ENCODE results near the gene ADGRL1.
A peak's percentile ranks its signal among the peaks of the same experiment; 100 is the strongest.
"Not testable (repeated sequence)": the region's sequence is repeated elsewhere in the genome, so short reads cannot be mapped to it uniquely, and the experiment has no call there.

The ADGRL1 gene

DNA sequence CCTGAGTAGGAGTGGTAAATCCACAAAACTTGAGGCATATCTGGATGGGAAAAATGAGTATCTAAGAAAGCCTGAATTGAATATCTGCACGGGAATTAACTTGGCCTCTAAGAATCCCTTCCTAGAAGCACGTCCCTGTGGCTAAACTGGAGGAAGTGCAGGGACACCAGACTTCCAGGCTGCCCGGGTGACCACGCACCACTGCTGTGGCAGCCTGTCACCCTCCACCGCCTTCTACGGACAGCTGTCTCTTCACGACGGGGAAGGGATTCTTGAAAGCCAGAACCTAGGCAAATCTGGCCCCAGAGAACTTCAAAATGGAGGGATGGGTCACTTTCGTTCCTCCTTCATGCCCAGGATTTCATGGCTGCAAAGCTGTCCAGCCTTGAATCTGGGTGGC is 2.5 kb upstream of the ADGRL1 start:
- not testable (repeated sequence) for H3K4me3 Mint-ChIP-seq; ATAC-seq (replicated peaks; ENCODE audit: extremely low read depth, poor library complexity, severe bottlenecking); H3K27ac Mint-ChIP-seq (ENCODE audit: low read depth); H3K9me3 Mint-ChIP-seq; DNase-seq (ENCODE audit: low spot score in 2 of 2)
- H3K27me3 Mint-ChIP-seq = peaks cover 19% of the 10 kb centered on the region
- peaks cover 13% of the 10 kb centered on the region for H3K36me3 Mint-ChIP-seq (ENCODE audit: insufficient read depth)
- H3K4me1 Mint-ChIP-seq = peaks cover 32% of the 10 kb centered on the region

DNA sequence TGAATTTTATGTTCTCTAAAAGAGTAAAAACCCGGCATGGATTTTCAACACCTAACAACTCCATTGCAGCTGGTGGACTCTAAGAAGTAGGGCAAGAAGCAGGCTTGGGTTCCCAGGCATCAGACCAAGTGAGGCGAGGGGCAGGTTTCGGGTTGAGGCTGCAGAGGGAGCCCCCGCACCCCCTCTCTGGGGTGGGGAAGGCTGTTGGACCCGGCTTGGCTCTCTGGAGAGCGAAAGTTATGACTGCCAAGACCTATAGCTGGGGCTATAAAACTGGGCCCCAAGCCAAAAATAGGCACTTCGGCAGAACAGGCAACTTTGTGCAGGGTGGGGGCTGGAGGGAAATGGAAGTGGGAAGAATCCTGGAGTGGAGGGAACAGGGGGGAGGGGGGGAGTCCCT is 1.8 kb upstream of the ADGRL1 start:
- peak overlapping the region; percentile 93 for H3K27ac Mint-ChIP-seq (ENCODE audit: low read depth)
- DNase-seq (ENCODE audit: low spot score in 2 of 2); H3K9me3 Mint-ChIP-seq: not testable (repeated sequence)
- H3K27me3 Mint-ChIP-seq = peaks cover 19% of the 10 kb centered on the region
- H3K4me1 Mint-ChIP-seq = peaks cover 36% of the 10 kb centered on the region
- ATAC-seq (replicated peaks; ENCODE audit: extremely low read depth, poor library complexity, severe bottlenecking) = peak; percentile 24
- peaks cover 13% of the 10 kb centered on the region for H3K36me3 Mint-ChIP-seq (ENCODE audit: insufficient read depth)
- H3K4me3 Mint-ChIP-seq = peak overlapping the region; percentile 89

DNA sequence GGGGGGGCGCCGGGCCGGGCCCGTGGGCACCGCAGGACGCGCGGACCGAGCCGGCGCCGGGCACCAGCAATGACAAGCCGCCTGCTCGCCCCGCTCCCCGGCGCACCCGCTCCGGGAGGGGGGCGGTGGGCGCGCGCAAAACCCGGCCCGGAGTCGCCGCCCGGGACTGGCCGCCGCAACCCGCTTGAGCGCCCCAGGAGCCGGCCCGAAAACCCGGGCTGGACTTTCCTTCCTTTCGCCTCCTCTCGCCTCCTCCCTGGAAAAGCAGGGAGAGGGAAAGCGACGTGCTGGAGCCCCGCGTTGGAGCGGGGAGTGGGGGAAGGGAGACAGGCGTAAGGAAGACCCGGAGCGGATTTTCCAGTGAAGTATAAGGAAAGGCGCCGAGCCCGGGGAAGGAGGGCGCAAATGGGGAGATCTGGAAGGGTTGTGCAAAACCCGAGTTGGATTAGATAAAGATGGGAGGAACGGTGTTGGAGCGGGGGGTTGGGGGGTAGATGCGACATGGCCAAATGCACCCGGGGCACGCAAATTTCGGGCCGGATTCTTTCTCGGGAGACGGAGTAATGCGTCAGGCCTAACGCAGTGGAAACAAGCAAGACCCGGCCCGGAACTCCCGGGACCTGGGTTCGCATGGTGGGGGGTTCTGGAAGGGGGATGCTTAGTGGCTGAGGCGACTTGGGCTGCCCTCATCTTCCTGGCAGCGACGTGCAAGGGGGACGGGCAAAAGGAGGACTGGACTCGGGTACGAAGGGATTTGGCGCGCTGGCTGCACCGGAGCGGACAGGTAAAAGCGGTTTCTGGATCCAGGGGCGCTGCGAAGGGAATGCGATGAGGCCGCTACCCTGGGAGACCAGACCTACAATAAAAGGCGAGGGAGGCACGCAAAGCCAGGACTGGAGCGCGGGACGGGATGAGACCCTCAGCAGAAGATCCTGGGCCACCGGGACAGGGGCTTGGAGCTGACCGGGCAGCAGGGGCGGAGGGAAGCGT is 1.1 kb upstream of the ADGRL1 start:
- ATAC-seq (replicated peaks; ENCODE audit: extremely low read depth, poor library complexity, severe bottlenecking) (peak; percentile 67), DNase-seq (ENCODE audit: low spot score in 2 of 2) (peak; percentile 68 to 77)
- not testable (repeated sequence) for H3K9me3 Mint-ChIP-seq
- Mint-ChIP-seq H3K4me1 (peaks cover 38% of the 10 kb centered on the region), H3K4me3 (peak overlapping the region; percentile 89), H3K27ac (ENCODE audit: low read depth) (peak overlapping the region; percentile 93), H3K27me3 (peaks cover 19% of the 10 kb centered on the region), H3K36me3 (ENCODE audit: insufficient read depth) (peaks cover 13% of the 10 kb centered on the region)

DNA sequence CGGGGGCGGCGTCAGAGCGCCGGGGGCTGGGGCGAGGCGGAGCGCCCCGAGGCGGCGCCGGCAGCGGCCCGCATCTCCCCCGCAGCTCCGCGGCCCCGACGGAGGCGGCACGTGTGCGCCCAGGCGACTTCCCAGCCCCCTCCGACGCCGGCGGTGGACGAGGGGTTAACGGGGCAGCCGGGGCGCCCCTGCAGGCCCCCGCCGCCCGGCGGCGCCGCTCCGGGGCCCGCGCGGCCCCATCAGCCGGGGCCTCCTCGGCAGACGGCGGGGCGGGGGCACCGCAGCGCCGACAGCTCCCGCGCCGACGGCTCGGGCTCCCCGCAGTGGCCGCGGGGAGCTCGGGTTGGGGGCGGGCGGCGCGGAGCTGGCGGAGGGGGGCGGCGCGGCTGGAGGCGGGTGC is 339 bp upstream of the ADGRL1 start:
- not testable (repeated sequence) for H3K27ac Mint-ChIP-seq (ENCODE audit: low read depth); H3K9me3 Mint-ChIP-seq; DNase-seq (ENCODE audit: low spot score in 2 of 2)
- Mint-ChIP-seq H3K4me3 (peak overlapping the region; percentile 89), H3K36me3 (ENCODE audit: insufficient read depth) (peaks cover 13% of the 10 kb centered on the region), H3K27me3 (peaks cover 19% of the 10 kb centered on the region), H3K4me1 (peaks cover 43% of the 10 kb centered on the region)
- peak; percentile 29 for ATAC-seq (replicated peaks; ENCODE audit: extremely low read depth, poor library complexity, severe bottlenecking)

DNA sequence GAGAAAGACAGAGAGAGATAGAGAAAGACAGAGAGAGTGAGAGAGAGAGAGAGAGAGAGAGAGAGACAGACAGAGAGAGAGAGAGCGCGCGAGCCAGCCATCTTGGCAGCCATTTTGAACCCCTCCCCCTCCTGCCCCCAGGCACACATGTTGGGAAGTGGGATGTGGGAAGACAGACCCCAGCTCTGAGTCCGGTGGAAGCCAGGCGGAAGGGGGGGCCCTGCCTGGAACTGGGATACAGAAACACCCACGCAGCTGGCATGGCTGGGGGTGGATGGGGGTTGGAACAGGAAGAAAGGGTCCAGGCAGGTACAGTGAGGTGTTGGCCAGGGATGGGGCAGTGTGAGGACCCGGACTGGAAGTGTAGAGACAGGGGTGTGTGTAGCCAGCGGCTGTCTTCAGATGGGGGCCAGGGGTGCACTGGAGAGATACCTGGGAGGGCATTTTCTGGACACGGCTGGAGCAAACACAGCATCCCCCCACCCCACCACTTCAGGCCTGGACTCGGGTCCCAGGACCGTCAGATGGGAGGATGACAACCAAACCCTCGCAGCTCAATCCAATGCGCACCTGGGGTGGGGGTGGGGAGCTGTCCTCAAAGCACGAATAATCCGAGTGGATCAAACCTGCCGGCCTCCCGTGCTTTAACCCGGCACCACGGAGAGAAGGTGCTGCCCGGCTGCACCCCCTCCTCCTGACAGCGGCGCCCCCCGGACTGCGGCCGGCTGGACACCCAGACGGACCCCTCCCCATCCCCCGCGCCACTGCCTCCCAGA is 1.1 kb downstream of the ADGRL1 start:
- not testable (repeated sequence) for DNase-seq (ENCODE audit: low spot score in 2 of 2); ATAC-seq (replicated peaks; ENCODE audit: extremely low read depth, poor library complexity, severe bottlenecking); H3K9me3 Mint-ChIP-seq
- Mint-ChIP-seq H3K4me1 (peaks cover 47% of the 10 kb centered on the region), H3K36me3 (ENCODE audit: insufficient read depth) (peaks cover 13% of the 10 kb centered on the region), H3K27ac (ENCODE audit: low read depth) (peak overlapping the region; percentile 90), H3K27me3 (peaks cover 15% of the 10 kb centered on the region), H3K4me3 (peak overlapping the region; percentile 82)

DNA sequence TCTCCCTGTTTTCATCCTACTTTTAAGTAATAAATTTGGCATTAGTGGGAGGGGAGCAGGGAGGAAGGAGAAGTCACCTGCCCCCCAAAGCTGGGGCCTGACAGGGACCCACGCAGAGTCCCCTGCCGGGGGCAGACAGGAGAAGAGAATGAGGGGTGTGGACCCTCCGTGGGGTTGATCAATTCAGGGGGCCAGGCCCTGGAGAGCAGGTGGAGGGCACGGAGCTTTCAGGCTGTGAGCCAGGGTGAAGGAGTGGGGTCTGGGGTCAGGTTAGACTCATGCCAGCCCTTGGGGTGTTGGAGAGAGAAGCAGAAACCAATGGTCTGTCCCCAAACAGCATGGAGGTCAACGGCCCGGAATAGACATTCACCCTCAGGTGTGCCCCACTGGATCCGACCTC is 1.8 kb downstream of the ADGRL1 start:
- H3K9me3 Mint-ChIP-seq; DNase-seq (ENCODE audit: low spot score in 2 of 2); ATAC-seq (replicated peaks; ENCODE audit: extremely low read depth, poor library complexity, severe bottlenecking); H3K27me3 Mint-ChIP-seq: not testable (repeated sequence)
- H3K36me3 Mint-ChIP-seq (ENCODE audit: insufficient read depth) = peaks cover 13% of the 10 kb centered on the region
- peak overlapping the region; percentile 82 for H3K4me3 Mint-ChIP-seq
- H3K27ac Mint-ChIP-seq (ENCODE audit: low read depth) = peak overlapping the region; percentile 90
- peaks cover 45% of the 10 kb centered on the region for H3K4me1 Mint-ChIP-seq

DNA sequence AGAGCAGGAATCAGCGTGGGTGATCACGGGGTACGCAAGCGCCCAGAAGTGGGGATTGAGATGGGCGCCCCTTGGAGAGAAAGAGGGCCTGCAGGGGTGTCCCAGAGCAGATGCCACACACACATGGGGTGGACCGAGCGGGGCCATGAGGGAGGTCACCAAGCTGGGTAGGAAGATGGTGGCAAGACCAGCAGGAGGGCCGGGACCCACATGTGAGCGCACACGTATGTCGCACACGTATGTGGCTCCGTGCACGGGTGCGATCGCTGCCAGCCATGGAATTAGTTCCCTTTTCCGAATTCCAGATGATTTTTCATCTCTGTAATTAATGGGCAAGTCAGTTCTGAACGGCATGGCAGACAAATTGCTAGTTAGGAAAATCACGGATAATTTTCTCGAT is 2.2 kb downstream of the ADGRL1 start:
- not testable (repeated sequence) for H3K9me3 Mint-ChIP-seq; ATAC-seq (replicated peaks; ENCODE audit: extremely low read depth, poor library complexity, severe bottlenecking); H3K27me3 Mint-ChIP-seq; DNase-seq (ENCODE audit: low spot score in 2 of 2)
- Mint-ChIP-seq H3K4me1 (peaks cover 45% of the 10 kb centered on the region), H3K27ac (ENCODE audit: low read depth) (peak overlapping the region; percentile 90), H3K4me3 (peak overlapping the region; percentile 82), H3K36me3 (ENCODE audit: insufficient read depth) (peaks cover 13% of the 10 kb centered on the region)

DNA sequence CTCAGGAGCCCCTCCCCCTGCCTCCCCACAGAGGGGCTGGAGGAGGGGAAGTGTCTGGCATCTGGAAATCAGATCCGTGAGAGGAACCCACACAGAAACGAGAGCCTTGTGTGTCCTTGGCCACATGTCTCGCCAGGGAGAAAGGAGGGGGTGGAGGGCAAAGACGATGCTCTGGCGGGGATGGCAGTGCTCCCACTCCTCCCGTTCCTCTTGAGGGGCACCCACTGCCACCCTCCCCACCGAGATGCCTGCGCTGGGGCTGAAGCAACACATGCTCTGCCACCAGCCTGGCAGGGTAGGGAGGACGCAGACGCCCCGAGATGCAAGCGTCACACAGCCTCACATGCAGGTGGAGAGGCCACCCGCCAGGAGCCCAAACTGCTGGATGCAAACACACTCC is 2.8 kb downstream of the ADGRL1 start:
- Mint-ChIP-seq H3K27ac (ENCODE audit: low read depth) (no peak overlapping the region), H3K27me3 (peaks cover 10% of the 10 kb centered on the region), H3K4me1 (peaks cover 45% of the 10 kb centered on the region), H3K4me3 (peak overlapping the region; percentile 31), H3K9me3 (no peaks in the 10 kb centered on the region), H3K36me3 (ENCODE audit: insufficient read depth) (peaks cover 16% of the 10 kb centered on the region)
- ATAC-seq (replicated peaks; ENCODE audit: extremely low read depth, poor library complexity, severe bottlenecking) = no peak
- no peak for DNase-seq (ENCODE audit: low spot score in 2 of 2)

DNA sequence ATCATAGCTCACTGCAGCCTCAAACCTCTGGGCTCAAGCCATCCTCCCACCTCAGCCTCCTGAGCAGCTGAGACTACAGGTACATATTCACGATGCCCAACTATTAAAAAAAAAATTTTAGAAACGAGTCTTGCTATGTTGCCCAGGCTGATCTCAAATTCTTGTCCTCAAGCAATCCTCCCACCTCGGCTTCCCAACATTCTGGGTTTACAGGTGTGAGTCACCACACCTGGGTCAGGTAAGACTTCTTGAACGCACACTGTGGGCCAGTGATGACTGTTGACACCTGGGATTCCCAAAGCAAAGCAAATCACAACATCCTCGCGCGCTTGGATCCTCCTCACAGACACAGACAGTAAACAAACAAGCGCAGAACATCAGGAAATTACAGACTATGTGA is 4.5 kb downstream of the ADGRL1 start:
- H3K27me3 Mint-ChIP-seq; DNase-seq (ENCODE audit: low spot score in 2 of 2); H3K36me3 Mint-ChIP-seq (ENCODE audit: insufficient read depth); H3K9me3 Mint-ChIP-seq; H3K4me3 Mint-ChIP-seq; H3K27ac Mint-ChIP-seq (ENCODE audit: low read depth); ATAC-seq (replicated peaks; ENCODE audit: extremely low read depth, poor library complexity, severe bottlenecking): not testable (repeated sequence)
- H3K4me1 Mint-ChIP-seq = peaks cover 38% of the 10 kb centered on the region

DNA sequence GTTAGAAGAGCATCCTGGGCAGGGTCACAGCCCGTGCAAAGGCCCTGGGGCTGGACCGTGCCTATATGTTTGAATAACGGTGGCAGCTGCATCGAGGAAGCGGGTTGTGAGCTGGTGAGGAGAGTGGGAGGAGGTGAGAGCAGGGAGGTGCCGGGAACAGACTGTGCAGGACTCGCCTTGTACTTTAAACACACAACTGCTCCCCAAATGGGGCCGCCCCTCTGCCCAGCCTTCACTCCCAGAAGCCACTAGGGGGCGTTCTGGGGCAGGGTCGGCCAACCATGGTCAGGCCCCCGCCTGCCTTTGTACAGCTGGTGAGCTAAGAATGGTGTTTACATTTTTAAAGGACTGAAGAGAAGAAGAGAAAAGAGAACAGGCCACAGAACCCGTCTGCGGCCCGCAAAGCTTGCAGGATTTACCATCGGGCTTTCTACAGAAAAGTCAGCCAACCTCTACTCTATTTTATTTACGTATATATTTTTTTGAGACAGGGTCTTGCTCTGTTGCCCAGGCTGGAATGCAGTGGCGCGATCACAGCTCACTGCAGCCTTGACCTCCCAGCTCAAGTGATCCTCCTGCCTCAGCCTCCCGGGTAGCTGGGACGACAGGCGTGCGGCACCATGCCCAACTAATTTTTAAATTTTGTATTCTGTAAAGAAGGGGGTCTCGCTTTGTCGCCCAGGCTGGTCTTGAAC is 5.7 kb downstream of the ADGRL1 start:
- H3K9me3 Mint-ChIP-seq, H3K4me3 Mint-ChIP-seq, H3K27me3 Mint-ChIP-seq: not testable (repeated sequence)
- ATAC-seq (replicated peaks; ENCODE audit: extremely low read depth, poor library complexity, severe bottlenecking) (peak; percentile 61), DNase-seq (ENCODE audit: low spot score in 2 of 2) (peak in 1 of 2 donors; percentile 21)
- H3K36me3 Mint-ChIP-seq (ENCODE audit: insufficient read depth) = peaks cover 12% of the 10 kb centered on the region
- H3K4me1 Mint-ChIP-seq = peaks cover 44% of the 10 kb centered on the region
- H3K27ac Mint-ChIP-seq (ENCODE audit: low read depth) = peak overlapping the region; percentile 57

DNA sequence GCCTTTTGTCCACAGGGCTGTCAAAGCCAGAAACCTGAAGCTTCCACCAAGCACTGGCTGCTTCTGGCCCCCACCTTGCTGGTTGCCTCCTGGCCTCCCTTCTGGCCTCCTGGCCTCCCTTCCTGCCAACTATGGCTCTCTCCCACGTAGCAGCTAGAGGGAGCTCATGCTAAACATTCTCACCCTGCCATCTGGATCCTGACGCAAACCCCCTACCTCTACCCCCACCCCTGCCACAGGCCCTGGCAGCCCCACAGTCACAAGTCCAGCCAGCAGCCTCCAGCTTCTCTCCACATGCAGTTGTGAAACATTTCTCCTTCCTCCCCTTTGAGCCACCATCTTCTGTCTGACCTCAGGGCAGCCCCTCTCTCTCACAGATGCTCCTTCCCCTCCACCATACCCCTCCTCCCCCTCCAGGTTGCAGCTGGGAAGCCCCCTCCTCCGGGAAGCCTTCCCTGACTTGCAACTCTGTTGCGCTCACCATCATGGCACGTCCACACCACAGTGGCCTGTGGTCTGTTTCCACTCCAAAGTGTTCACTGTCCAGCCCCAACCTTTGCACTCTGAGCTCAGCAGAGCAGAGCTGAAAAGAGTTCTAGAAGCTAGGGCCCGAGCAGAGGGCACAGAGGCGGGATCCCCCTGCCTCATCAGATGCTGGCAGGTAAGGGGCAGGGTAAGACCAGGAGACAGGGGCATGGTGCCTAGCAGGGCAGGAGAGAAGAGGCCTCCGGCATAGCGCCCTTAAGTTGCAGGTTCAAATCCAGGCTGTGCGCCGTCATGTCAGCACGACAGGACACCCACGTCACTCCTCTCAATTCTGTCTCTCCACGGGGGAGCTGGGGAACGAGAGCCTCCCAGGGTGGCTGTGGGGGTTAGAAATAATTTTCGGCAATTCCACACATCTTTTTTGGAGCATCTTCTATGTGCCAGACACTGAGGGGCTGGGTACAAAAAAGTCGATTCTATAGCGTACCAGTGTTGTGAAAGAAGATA is 7.3 kb downstream of the ADGRL1 start:
- Mint-ChIP-seq H3K27ac (ENCODE audit: low read depth) (no peak overlapping the region), H3K27me3 (no peaks in the 10 kb centered on the region), H3K4me1 (peaks cover 31% of the 10 kb centered on the region), H3K4me3 (no peak overlapping the region), H3K9me3 (no peaks in the 10 kb centered on the region), H3K36me3 (ENCODE audit: insufficient read depth) (peaks cover 5% of the 10 kb centered on the region)
- no peak for ATAC-seq (replicated peaks; ENCODE audit: extremely low read depth, poor library complexity, severe bottlenecking)
- no peak for DNase-seq (ENCODE audit: low spot score in 2 of 2)
